ENCODE measurements around the gene FOXP1.

FOXP1 gene

GRCh38 chr3:71583566-71584393, at the start of gene FOXP1:
Gene FOXP1, minus strand, starts transcription at chr3:71583728. Its CDS starts 385,347 bp downstream, at chr3:71198381.
- no peak for DNase-seq (ENCODE audit: insufficient read length, low spot score)
- FAIRE-seq: peak; percentile 68

GRCh38 chr3:71629711-71630110, 46.2 kb upstream of the FOXP1 start:
- DNase-seq (ENCODE audit: insufficient read length, low spot score): no peak
- FAIRE-seq: no peak

GRCh38 chr3:71629289-71629688, 45.8 kb upstream of the FOXP1 start:
- DNase-seq (ENCODE audit: insufficient read length, low spot score) (no peak), FAIRE-seq (no peak)

GRCh38 chr3:71628522-71628921, 45.0 kb upstream of the FOXP1 start:
- no peak for FAIRE-seq
- DNase-seq (ENCODE audit: insufficient read length, low spot score): no peak

- DNase-seq (ENCODE audit: insufficient read length, low spot score) (no peak), FAIRE-seq (no peak)
Measured at GRCh38 chr3:71625676-71626075, 42.1 kb upstream of the FOXP1 start.

GRCh38 chr3:71621825-71622537, 38.5 kb upstream of the FOXP1 start:
- no peak for DNase-seq (ENCODE audit: insufficient read length, low spot score)

GRCh38 chr3:71618538-71618937, 35.0 kb upstream of the FOXP1 start:
- DNase-seq (ENCODE audit: insufficient read length, low spot score): no peak
- no peak for FAIRE-seq

More at GRCh38 chr3:71621825-71622537, 38.5 kb upstream of the FOXP1 start:
- no peak for FAIRE-seq

- DNase-seq (ENCODE audit: insufficient read length, low spot score) (no peak), FAIRE-seq (no peak)
Measured at GRCh38 chr3:71616571-71617021, 33.1 kb upstream of the FOXP1 start.

- DNase-seq (ENCODE audit: insufficient read length, low spot score): no peak
- no peak for FAIRE-seq
Measured at GRCh38 chr3:71614869-71615268, 31.3 kb upstream of the FOXP1 start.

GRCh38 chr3:71614426-71614825, 30.9 kb upstream of the FOXP1 start:
- DNase-seq (ENCODE audit: insufficient read length, low spot score) (no peak), FAIRE-seq (no peak)

GRCh38 chr3:71611099-71611498, 27.6 kb upstream of the FOXP1 start:
- DNase-seq (ENCODE audit: insufficient read length, low spot score) (no peak), FAIRE-seq (no peak)

GRCh38 chr3:71607364-71607763, 23.8 kb upstream of the FOXP1 start:
- FAIRE-seq (no peak), DNase-seq (ENCODE audit: insufficient read length, low spot score) (no peak)

GRCh38 chr3:71606582-71606981, 23.1 kb upstream of the FOXP1 start:
- FAIRE-seq (no peak), DNase-seq (ENCODE audit: insufficient read length, low spot score) (no peak)

- DNase-seq (ENCODE audit: insufficient read length, low spot score) (no peak), FAIRE-seq (no peak)
Measured at GRCh38 chr3:71602256-71602655, 18.7 kb upstream of the FOXP1 start.

GRCh38 chr3:71601811-71602210, 18.3 kb upstream of the FOXP1 start:
- DNase-seq (ENCODE audit: insufficient read length, low spot score): no peak
- no peak for FAIRE-seq

GRCh38 chr3:71600646-71601288, 17.2 kb upstream of the FOXP1 start:
- DNase-seq (ENCODE audit: insufficient read length, low spot score): no peak
- no peak for FAIRE-seq

- FAIRE-seq: no peak
- no peak for DNase-seq (ENCODE audit: insufficient read length, low spot score)
Measured at GRCh38 chr3:71599416-71599815, 15.9 kb upstream of the FOXP1 start.

GRCh38 chr3:71598292-71598691, 14.8 kb upstream of the FOXP1 start:
- FAIRE-seq (no peak), DNase-seq (ENCODE audit: insufficient read length, low spot score) (no peak)

GRCh38 chr3:71597286-71597685, 13.8 kb upstream of the FOXP1 start:
- FAIRE-seq (no peak), DNase-seq (ENCODE audit: insufficient read length, low spot score) (no peak)

GRCh38 chr3:71593106-71593505, 9.6 kb upstream of the FOXP1 start:
- FAIRE-seq: no peak
- no peak for DNase-seq (ENCODE audit: insufficient read length, low spot score)

GRCh38 chr3:71591101-71591500, 7.6 kb upstream of the FOXP1 start:
- DNase-seq (ENCODE audit: insufficient read length, low spot score) (no peak), FAIRE-seq (no peak)

All from GM19239 (cell line).